Fibroblast of upper back skin (primary cell): Measurements from ENCODE around the gene ANK3.

ENCODE experiments used
- DNase-seq: peaks from one replicate; pipeline ENCODE4 v3.0.0-alpha.2; 2013

Gene ANK3

DNA sequence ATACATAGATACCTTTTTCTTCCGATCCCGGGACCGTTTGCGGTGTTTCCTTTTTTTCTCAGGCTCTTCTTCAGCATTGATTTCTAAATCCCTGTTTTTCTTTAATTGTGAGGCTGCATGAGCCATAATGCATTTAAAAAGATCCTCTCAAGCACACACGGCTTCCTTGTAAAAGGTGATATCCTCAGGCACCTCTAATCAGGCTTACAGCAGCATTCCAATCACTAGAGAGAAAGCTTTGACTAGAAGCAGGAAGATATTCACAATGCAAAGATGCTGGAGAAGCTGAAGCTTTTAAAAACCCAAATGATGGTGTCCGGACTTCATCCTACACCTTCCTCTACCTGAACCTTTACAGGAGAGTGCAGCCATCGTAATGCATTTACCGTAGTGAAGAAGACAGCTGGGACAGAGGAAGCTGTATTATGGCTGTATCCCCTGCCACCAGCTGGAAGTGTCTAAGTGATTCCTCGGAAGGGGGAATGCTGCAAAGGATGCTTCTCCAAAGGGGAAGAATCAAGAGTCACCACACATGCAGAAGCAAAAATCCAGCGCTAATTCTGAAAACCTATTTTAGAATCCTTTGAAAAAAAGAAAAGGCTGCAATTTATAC, at the start of gene ANK3:
Gene ANK3 (minus strand): TSS at position 463 of the 613 bp plus-strand sequence. CDS start 337 bp downstream, at position 126.
- no peak for DNase-seq

DNA sequence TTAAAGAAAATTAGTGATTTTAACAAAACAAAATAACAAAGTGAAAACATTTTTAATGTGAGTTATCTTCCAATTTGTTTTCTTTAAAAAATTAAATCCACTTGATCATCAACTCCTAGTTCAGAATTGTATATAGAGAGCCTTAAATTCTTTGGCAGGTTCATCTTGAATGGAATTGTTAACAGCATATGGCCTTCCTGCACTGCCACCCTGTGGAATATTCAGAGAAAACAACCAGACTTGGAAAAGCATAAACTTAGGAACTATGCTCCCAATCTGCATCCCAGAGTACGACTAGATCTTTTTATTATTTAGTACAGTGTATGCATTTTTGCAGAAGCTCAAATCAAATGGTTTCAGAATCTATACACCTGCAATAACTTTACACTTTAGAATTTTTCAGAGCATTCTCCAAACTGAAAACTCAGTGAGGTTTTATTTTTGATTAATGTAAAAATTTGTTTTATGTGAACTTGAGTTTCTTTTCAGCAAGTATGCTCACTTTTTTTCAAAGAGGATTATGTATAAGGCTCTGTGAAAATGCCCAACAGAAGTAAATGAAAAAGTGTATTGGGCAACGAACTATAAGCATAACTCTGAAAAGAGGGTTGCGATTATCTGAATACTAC, 44.9 kb upstream of the ANK3 start:
- peak; percentile 72 for DNase-seq

DNA sequence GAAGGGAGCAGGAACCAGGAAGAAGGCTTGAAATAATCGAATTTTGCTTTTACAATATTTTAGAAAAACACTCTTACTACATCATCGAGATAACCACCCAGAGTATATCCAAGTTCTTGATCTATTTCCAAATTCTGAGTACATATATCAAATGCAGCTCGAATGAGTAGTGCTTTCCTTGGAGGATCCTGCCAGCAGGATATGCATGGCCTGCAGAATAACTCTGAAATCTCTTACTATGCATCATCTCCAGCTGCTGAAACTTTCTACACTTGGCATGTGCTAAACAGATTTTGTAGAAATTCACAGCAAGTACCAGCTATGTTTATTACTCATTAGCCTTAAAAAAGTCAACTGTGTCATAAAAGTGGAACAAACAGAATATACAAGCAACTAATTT, 44.0 kb upstream of the ANK3 start:
- peak; percentile 93 for DNase-seq

DNA sequence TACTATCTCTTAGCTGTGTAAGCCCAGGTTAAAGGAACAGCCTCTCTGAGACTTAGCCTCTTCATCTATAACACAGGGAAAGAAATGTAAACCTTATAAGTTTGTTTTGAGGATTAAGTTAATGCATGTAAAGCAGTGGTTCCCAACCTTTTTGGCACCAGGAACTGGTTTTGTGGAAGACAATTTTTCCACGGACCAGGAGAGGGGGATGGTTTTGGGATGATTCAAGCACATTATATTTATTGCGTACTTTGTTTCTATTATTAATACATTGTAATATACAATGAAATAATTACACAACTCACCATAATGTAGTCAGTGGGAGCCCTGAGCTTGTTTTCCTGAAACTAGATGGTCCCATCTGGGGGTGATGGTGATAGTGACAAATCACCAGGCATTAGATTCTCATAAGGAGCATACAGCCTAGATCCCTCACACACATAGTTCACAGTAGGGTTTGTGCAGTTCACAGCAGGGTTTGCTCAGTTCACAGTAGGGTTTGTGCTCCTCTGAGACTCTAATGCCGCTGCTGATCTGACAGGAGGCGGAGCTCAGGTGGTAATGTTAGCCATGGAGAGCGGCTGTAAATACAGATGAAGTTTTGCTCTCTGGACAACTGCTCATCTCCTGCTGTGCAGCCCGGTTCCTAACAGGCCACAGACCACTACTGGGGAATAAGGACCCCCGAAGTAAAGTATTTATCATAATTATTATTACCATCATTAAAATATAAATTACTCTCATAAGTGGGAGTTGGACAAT, 41.3 kb upstream of the ANK3 start:
- DNase-seq: peak; percentile 46

DNA sequence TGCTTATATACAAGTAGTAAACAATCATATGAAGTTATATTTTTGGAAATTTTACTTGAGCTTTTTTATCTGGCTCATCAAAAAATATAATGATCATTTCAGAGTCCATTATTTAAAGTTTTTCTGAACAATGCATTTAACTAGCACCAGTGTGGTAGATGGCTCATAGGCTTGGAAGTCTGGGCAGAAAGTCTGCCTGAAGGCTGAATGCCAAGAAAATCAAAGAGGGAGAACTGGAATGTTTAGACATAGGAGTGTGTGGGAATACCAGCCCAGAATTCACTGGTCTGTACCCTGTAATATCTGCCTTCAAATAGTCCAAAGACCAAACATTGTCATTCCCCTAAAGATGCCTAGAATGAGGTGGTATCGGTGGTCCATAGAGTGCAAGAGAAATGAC, 40.3 kb upstream of the ANK3 start:
- peak; percentile 91 for DNase-seq

DNA sequence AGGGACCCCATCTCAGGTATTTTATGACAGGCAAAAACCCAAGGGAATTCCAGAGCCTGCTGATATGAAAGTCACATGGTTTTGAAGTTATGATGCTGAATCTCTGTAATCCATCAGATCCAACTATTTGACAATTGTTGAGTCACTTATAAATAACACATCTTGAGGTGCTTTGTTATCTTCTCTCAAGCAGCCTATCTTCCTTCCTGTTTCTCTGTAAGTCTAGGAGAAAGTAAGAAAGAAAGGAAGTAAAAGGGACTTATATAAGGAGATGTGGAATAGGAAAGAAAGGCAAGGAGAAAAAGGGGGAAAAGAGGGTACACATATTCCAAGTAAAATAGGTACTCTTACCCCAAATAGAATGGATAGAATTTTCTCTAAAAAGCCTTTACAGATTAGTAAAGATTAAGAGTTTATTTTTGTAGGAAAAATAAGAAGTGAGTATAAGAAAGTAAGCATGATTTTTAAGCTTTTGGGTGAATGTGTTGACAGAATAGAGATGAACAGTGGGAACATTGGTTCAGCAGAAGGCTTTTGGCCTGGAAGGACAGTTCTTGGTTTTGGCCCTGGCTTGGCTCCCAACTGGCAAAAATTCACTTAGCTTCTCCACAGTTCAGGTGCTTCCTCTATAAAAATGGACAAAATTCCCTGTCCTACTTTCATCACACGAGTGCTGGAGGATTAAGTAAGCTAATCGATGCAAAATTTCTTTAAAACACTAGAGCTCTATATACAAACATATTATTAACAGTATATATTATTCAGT, 39.6 kb upstream of the ANK3 start:
- peak; percentile 47 for DNase-seq

DNA sequence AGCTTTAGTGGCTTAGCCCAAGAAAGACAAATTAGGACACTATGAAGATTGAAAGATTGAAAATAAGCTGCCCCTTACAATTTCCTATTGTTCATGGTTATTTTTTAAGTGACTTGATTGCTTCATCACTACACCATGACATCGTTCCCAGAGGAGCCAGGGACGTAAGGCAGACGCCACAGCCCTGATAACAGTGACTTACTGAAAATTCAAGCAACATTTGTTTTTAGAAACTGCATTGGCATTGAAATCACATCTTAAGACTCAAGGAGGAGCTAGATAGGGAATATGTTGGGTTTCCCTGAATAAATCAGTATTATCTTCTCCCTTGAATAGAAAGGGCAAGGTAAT, 38.7 kb upstream of the ANK3 start:
- DNase-seq: no peak

DNA sequence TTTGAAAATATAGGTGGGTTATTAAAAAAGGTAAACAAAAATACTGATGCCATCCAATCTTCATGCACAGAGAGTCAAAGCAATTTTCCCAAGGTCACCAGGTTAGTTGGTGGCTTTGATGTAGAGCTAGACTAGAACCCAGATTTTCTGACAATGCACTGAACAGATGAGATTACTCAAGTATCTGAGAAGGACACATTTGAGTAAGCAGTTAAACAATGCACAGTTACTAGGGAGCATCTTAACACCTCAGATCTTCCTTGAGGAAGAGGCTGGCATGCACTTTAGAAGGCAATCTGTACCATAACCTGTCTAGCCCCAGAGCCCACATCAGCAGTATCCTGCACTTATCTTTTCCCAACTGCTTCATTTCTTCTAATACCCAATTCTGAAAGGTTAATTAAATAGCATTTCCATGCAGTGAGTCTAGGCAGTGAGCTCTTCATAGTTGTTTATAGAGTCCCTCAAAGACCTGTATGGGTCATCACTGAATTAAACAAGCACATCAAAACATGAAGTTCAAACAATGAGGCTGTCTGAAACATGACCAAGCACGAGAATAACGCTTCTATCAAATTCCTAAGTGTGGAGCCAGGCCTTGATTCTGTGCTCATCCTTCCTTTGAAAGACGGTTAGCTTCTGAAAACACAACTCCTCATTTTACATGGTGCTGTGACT, 38.2 kb upstream of the ANK3 start:
- no peak for DNase-seq

DNA sequence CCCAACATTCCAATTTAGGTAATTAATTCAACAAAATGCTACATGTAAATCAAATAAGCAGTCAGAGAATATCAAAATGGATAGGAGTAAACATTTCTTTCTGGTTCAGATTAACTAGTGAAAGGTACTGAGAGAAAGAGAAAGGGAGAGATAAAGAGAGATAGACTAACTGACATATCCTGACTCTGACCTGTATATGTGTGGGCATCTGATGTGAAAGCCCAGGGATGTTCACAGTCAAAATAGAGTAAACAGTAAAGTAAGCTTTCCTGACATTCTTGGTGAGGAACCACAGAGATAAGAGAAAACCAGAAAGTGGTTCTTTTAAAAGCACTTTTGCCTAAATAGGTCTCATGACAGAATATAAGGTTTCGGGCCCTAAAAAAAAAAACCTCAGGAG, 37.5 kb upstream of the ANK3 start:
- DNase-seq: no peak

DNA sequence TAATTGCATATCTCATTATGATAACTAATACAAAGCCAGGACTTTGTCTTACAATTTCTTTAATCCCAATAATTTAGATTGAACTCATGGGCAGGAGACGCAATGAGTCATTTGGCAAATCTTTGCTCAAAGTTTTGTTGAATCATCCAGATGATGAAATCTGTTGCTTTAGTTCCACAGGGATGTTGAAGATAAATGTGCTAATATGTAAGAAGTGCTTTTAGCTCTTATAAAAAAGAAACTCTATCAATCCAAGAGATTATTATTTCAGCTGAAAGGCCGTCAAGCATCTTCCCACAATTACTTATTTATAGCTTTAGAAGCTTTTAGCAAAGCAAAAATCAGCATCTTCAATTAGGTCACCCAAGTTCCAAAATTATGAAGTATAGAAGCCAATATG, 36.8 kb upstream of the ANK3 start:
- DNase-seq: peak; percentile 91

DNA sequence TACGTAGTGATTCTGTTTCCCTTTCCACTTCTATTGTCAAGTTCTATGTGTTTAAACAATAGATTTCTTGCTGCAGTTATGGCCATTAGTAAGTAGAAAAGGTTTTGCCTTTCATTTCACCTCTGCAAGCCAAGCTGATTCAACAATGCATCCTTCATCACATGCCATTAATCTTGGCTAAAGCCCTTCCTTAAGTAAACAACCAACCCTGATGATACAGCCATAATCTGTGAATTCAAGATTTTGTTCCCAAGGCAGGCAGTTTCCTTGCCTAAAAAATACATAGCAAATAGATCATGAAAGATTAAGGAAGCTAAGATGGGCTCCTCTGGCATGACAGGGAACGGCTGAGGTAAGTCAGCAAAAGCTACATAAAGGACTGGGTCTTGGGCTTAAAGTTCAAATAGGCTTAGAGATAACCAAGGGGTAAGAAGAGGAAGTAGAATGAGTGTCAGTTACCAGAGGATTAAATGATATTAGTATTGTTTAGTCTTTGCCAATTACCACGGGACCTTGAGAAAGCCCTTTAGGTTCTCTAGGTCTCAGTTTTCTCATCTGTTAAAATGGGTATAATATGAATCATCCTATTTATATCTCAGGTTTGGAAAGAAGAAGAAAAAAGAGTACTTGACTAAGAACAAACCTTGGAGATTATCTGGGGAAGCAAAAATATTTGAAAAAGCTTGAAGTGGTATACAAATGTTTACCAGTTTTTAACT, 35.9 kb upstream of the ANK3 start:
- DNase-seq: peak; percentile 72

DNA sequence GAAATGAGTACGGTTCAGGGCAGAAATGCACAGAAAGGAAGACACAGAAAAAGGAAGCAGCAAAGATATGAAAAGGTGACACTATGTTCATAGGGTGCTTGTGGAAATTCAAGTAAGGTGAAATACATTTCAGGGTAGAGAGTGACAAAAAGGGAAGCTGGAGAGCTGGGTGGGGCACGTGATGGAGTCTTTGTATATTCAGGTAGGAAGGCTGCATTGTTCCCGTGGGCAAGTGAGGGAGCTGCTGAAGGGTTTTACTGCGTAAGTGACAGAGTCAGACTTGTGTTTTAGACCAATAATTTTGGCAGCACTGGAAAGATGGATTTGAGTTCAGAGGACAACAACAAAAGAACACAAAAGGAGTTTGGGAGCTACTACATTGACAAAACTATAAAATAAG, 35.3 kb upstream of the ANK3 start:
- no peak for DNase-seq

DNA sequence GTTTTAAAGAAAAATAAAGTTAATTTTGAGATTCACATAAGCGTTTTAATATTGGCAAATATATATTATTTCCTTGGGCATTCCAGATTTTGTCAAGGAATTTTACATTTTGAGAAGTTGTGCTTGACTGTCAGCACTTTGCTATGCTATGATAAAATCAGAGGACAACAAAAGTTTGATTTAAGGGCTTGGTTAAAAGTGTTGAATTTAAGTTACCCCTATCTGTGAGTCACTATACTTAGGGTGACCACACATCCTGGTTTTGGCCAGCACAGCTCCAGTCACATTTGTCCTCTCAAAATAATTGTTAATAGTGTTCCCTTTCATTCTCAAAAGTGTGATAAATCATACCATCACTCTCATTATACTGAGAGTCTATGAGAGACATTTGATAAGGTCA, 34.2 kb upstream of the ANK3 start:
- peak; percentile 54 for DNase-seq

DNA sequence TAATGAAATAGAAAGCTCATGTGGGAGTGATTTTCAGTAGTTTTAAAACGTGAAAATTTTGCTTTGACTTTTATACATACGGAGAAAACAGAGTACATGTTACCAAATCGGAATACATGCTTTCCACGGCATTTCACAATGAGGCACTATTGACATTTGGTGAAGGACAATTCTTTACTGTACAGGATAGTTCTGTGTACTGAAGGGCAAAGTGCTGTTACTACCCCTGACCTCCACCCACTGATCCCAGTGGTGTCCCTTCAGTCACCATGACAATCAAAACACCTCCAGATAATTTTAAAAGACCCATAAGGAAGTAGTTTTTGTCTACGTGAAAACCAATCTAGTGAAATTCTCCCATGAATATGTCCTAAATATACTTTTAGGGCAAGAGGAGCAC, 33.1 kb upstream of the ANK3 start:
- DNase-seq: no peak

DNA sequence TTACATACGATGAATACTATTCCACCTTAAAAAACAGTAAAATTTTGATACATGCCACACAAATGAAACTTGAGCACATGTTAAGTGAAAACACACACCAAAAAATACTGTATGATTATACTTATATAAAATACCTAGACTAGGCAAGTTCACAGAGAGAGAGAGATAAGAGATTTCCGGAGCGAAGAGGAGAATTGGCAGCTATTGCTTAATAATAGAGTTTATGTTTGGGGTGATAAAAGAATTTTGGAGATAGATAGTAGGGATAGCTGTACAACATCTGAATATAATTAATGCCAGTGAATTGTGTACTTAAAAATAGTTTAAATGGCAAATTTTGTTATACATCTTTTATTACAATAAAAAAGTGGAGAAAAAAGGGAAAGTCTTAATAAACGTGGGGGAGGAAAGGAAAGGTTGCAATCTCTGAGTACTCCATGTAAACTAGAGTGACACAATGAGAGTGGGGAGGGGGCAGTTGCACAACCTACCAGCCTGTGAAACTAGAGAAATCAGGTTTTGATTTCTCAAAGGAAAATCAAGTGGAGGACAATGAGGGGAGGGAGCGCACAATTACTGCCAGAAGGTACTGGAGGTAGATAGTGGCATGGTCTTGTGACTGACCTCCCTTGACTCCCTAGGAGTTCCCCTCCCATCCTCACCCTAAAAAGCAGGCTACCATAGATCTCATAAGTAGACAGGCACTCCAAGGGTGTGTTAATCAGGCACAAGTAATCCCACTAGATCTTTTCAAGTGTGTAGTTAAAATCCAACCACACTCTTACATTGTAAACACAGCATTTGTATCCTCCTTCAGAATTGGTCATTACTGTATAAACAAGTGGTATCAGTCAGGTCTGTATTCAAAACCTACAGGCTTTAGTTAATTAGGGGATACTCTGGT, 31.6 kb upstream of the ANK3 start:
- no peak for DNase-seq

DNA sequence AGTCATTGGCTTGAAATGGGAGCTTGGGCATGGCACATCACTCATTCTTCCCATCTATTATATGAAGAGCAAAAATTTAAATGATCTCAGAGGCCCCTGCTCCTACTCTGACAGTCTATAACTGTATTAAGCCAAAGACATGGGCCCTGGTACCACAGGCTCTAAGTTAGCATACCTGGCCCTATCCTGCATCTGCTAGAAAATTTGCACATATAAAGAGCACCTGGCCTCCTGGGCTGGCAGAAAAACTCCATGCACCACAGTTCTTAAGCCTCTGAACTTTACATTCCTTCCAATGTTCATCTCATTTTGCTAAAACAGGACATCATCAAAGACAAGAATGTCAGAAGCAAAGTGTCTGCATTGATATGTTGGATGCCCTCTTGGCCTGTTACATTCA, 29.6 kb upstream of the ANK3 start:
- DNase-seq: no peak

DNA sequence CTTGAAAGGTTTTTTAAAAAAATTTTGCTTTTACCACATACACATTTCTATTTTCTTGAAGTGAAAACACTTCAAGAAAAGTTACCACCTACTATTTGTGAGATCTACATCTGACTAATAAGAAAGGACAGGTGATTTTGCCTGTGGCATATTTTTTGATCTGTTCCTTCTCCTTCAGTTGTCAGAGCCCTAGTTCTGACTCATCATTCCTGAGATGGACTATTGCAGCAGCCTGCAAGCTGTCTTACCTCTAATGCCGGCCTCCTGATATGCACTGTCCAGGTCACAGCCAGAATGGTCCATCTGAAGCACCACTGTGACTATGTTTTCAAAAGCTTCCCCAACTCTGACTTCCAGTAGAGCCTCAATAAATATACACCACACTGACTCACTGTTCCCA, 28.2 kb upstream of the ANK3 start:
- no peak for DNase-seq

DNA sequence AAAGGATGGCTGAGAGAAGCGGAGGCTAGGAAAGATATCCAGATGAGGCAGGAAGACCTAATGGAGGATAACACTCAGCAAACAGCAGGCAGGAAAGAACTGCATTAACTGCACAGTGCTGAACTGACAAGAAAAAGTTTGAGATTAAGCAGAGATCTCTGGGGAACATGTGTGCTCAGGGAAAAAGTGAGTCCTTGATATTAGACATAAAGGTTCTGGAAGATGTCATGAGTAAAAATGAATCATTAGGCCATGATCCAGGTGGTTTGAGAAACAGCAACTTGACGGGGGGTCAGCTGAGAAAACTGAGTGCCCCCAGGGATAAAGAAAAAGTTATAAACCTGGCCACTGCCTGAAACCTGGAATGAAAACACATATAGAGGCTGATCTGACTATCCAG, 27.3 kb upstream of the ANK3 start:
- peak; percentile 78 for DNase-seq

DNA sequence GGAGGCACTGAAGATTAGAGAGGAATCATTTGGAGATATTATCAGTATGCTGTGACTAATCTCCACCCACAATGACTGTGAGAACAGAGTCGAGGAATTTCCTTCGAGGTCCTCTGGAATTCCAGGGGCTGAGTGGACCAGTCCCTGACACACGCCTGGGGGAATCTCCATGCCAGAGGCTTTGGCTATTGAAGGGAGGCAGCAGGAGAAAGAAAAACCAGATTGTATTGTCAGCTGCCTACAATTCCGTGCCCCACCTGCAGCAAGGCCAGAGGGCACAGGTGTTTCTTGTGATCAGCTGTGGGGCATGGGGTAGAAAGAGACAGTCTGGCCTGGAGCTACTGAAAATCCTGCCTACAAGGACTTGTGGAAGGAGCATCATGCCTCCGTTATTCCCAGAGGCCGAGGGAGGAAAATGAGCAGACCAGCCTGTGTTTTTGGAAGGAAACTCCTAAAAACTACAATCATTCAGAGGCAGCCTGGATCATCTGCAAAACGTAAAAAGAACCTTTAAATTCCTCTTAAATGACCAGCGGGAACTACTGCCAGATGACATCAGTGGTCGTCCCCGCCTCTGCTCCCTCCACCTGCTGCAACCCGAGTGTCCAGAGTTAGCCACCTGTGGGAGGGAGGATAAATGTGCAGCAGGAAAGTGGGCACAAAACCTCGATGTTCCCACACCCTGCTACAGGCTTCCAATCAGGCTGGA, 25.4 kb upstream of the ANK3 start:
- peak; percentile 91 for DNase-seq

DNA sequence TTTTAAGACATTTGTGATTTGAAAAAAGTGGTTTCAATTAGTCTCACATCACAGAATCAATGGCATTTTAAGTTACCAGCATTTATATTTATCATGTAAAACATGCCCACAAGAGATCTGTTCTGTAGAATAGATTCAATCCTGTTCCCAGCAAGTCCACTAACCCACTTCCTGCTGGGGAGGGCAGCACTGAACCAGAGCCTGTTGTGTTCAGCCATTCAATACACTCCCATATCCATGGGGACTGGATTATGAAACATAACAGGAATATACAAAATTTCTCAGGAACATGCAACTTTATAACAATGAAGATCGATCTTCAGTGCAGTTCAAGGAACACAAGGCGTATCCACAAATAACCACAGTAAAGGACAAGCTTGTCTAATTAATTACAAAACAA, 24.4 kb upstream of the ANK3 start:
- peak; percentile 21 for DNase-seq
